Effector memory CD4-positive, alpha-beta T cell (primary cell): ENCODE measurements around the gene GPR68.
"Not testable (repeated sequence)": the region's sequence is repeated elsewhere in the genome, so short reads cannot be mapped to it uniquely, and the experiment has no call there.

Experiments used
- DNase-seq, 3 donors: peaks; one replicate each; pipeline ENCODE4 v3.0.0-alpha.2; 2020
- H3K27ac ChIP-seq: 2 replicates; pipeline ENCODE4 v1.7.0; 2013; ENCODE audit warnings: mild to moderate bottlenecking, low read length, moderate library complexity; ENCODE audit not compliant: insufficient read depth, poor library complexity, severe bottlenecking
- H3K27me3 ChIP-seq: replicated peaks from 2 replicates; pipeline ENCODE4 v1.7.0; 2013; ENCODE audit warnings: mild to moderate bottlenecking, low read length; ENCODE audit not compliant: insufficient read depth, control insufficient read depth, poor library complexity, severe bottlenecking
- H3K36me3 ChIP-seq: 2 replicates; pipeline ENCODE4 v1.7.0; 2013; ENCODE audit warnings: mild to moderate bottlenecking, low read length, moderate library complexity; ENCODE audit not compliant: control insufficient read depth, insufficient read depth
- H3K4me1 ChIP-seq: 2 replicates; pipeline ENCODE4 v1.7.0; 2013; ENCODE audit warnings: low read length, mild to moderate bottlenecking; ENCODE audit not compliant: control insufficient read depth, insufficient read depth, poor library complexity, severe bottlenecking
- H3K4me3 ChIP-seq: 2 replicates; pipeline ENCODE4 v1.7.0; 2013; ENCODE audit warnings: low read length, low read depth, mild to moderate bottlenecking; ENCODE audit not compliant: insufficient read depth, poor library complexity, severe bottlenecking
- H3K9me3 ChIP-seq: 2 replicates; pipeline ENCODE4 v1.7.0; 2013; ENCODE audit warnings: mild to moderate bottlenecking, low read length, moderate library complexity; ENCODE audit not compliant: control insufficient read depth

GPR68 gene

GRCh38 chr14:91254461-91254860 is 10.0 kb upstream of the GPR68 start:
- Histone ChIP-seq H3K27me3 (no peaks in the 10 kb centered on the region), H3K4me1 (peaks cover 61% of the 10 kb centered on the region), H3K36me3 (no peaks in the 10 kb centered on the region), H3K4me3 (no peak overlapping the region), H3K27ac (peak overlapping the region; percentile 78), H3K9me3 (no peaks in the 10 kb centered on the region)
- no peak for DNase-seq

- Histone ChIP-seq H3K4me3 (peak overlapping the region; percentile 58), H3K9me3 (no peaks in the 10 kb centered on the region), H3K27ac (peak overlapping the region; percentile 78), H3K4me1 (peaks cover 67% of the 10 kb centered on the region), H3K27me3 (no peaks in the 10 kb centered on the region), H3K36me3 (no peaks in the 10 kb centered on the region)
- DNase-seq = no peak
Measured at GRCh38 chr14:91253795-91254323, 9.4 kb upstream of the GPR68 start.

DNA sequence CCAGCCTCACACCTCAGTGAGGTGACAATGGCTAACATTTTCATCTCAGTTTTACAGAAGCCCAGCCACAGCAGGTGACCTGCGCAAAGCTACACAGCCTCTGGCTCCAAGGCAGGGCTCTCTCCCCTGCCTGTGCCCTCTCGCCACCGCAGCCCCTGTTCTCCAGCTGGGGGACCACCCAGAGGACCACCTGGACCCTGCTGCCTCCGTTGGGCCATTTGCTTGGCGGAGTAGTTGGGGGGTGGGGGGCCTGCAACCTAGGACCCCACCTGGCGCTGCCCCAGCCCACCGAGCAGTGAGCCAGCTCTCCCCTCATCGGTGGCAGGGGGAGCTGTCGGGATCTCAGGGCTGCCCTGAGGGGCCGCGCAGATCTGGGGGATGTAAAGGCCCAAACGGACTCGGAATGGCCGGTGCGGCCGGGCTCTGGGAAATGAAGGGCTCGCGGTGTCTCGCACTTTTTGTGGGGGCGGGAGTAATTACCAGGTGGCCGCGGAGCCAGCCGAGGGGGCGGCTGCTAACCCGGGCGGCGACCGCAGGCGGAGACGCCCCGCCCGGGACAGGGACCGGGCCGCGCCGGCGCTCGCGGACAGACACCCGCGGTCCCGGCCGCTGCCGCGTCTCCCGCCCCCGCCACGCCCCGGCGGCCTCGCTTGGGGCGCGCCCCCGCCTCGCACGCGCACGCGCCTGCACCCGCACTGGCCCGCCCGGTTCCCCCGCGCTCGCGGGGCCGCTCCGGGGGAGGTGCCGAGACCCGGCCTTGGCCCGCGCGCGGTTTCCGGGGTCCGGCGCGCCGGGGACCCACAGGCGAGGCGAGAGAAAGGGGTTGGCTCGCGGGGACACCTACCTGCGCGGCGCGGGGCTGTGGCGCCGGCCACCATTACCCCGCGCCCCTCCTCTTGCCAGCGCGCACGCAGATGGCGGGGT is 8.6 kb upstream of the GPR68 start:
- peak overlapping the region; percentile 63 for H3K4me3 ChIP-seq
- H3K27me3 ChIP-seq = no peaks in the 10 kb centered on the region
- peak in 2 of 3 donors; percentile 38 to 50 for DNase-seq
- peak overlapping the region; percentile 78 for H3K27ac ChIP-seq
- H3K9me3 ChIP-seq = no peaks in the 10 kb centered on the region
- H3K36me3 ChIP-seq = no peaks in the 10 kb centered on the region
- H3K4me1 ChIP-seq = peaks cover 72% of the 10 kb centered on the region

- no peaks in the 10 kb centered on the region for H3K36me3 ChIP-seq
- H3K4me1 ChIP-seq = peaks cover 82% of the 10 kb centered on the region
- no peak for DNase-seq
- no peaks in the 10 kb centered on the region for H3K27me3 ChIP-seq
- H3K27ac ChIP-seq = peak overlapping the region; percentile 66
- H3K9me3 ChIP-seq = no peaks in the 10 kb centered on the region
- no peak overlapping the region for H3K4me3 ChIP-seq
Measured at GRCh38 chr14:91250912-91251311, 6.4 kb upstream of the GPR68 start.

- H3K4me1 ChIP-seq = peaks cover 84% of the 10 kb centered on the region
- peak; percentile 48 to 61 (median 53) for DNase-seq
- no peaks in the 10 kb centered on the region for H3K36me3 ChIP-seq
- no peaks in the 10 kb centered on the region for H3K27me3 ChIP-seq
- H3K27ac ChIP-seq = peak overlapping the region; percentile 66
- no peak overlapping the region for H3K4me3 ChIP-seq
- no peaks in the 10 kb centered on the region for H3K9me3 ChIP-seq
Measured at GRCh38 chr14:91249841-91250616, 5.5 kb upstream of the GPR68 start.

- Histone ChIP-seq H3K4me1 (peaks cover 78% of the 10 kb centered on the region), H3K36me3 (no peaks in the 10 kb centered on the region), H3K27me3 (no peaks in the 10 kb centered on the region), H3K4me3 (no peak overlapping the region), H3K27ac (peak overlapping the region; percentile 96), H3K9me3 (no peaks in the 10 kb centered on the region)
- DNase-seq = peak; percentile 79 to 83 (median 83)
Measured at GRCh38 chr14:91246051-91246852, 1.7 kb upstream of the GPR68 start.

GRCh38 chr14:91245616-91246015 is 1.1 kb upstream of the GPR68 start:
- Histone ChIP-seq H3K27ac (peak overlapping the region; percentile 96), H3K4me3 (peak overlapping the region; percentile 39), H3K4me1 (peaks cover 78% of the 10 kb centered on the region)
- not testable (repeated sequence) for DNase-seq, H3K27me3 ChIP-seq, H3K9me3 ChIP-seq, H3K36me3 ChIP-seq

DNA sequence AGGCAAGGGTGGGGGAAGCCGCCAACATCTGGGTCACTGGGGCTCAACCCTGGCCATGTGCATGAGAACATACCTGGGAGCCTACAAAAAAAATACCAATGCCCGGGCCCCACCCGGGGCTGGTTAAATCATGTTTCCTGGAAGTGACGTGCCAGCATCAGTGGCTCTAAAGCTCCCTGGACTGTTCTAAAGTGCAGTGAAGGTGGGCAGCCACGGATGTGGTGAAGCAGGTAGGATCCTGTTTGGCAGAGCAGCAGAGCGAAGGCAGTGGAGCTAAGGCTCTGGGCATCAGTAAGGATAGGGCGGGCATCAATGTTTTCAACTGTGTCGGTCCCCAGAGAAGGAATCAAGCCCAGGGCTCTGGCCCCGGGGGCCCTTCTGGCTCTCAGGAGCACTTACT is 525 bp upstream of the GPR68 start:
- DNase-seq = peak; percentile 71 to 73 (median 71)
- H3K4me3 ChIP-seq = peak overlapping the region; percentile 39
- no peaks in the 10 kb centered on the region for H3K36me3 ChIP-seq
- H3K9me3 ChIP-seq = no peaks in the 10 kb centered on the region
- H3K4me1 ChIP-seq = peaks cover 73% of the 10 kb centered on the region
- H3K27ac ChIP-seq = peak overlapping the region; percentile 96
- H3K27me3 ChIP-seq = no peaks in the 10 kb centered on the region

- H3K27ac ChIP-seq = peak overlapping the region; percentile 96
- no peaks in the 10 kb centered on the region for H3K27me3 ChIP-seq
- peak overlapping the region; percentile 57 for H3K4me3 ChIP-seq
- DNase-seq = no peak
- peaks cover 56% of the 10 kb centered on the region for H3K4me1 ChIP-seq
- H3K36me3 ChIP-seq = no peaks in the 10 kb centered on the region
- H3K9me3 ChIP-seq = no peaks in the 10 kb centered on the region
Measured at GRCh38 chr14:91243074-91243471, 1.4 kb downstream of the GPR68 start.
